ENCODE results near the gene MAP7.

- no peak for TF ChIP-seq CTCF (IDR thresholded peaks at IDR 0.05; ENCODE audit: low read depth, low read length, poor library complexity, severe bottlenecking)
- TF ChIP-seq EZH2phosphoT487 (IDR thresholded peaks at IDR 0.05; ENCODE audit: borderline replicate concordance, low read length) = no peak
Measured at GRCh38 chr6:136424450-136424849, 125.8 kb downstream of the MAP7 start.

Data from DOHH2 (cell line).